DND-41 (cell line): ENCODE data around the gene SYNE2.

Experiments used
- ATAC-seq: fragments of 200-7000 bp; cut with Tn5 transposase; 3 replicates; pipeline ENCODE4 v1.9.1; 2021; ENCODE audit warnings: low read depth; ENCODE audit not compliant: insufficient read depth
- DNase-seq: peaks from one replicate; pipeline ENCODE4 v3.0.0-alpha.2; 2020
- H2AFZ ChIP-seq: 2 replicates; pipeline ENCODE4 v1.6.0; 2012; ENCODE audit warnings: low read depth, low read length
- H3K27ac ChIP-seq: 2 replicates; pipeline ENCODE4 v1.5.1; 2012; ENCODE audit warnings: low read length, inconsistent platforms
- H3K27me3 ChIP-seq: fragments of 200-600 bp; sonication (generic); 2 replicates; pipeline ENCODE4 v1.6.0; 2012; ENCODE audit warnings: low read length, mild to moderate bottlenecking, inconsistent platforms; ENCODE audit not compliant: insufficient read depth, poor library complexity
- H3K36me3 ChIP-seq: 2 replicates; pipeline ENCODE4 v1.5.1; 2012; ENCODE audit warnings: low read length, inconsistent platforms; ENCODE audit not compliant: insufficient read depth
- H3K4me1 ChIP-seq: 2 replicates; pipeline ENCODE4 v1.5.1; 2012; ENCODE audit warnings: mild to moderate bottlenecking, low read length; ENCODE audit not compliant: insufficient read depth
- H3K4me2 ChIP-seq: 2 replicates; pipeline ENCODE4 v1.6.0; 2012; ENCODE audit warnings: mild to moderate bottlenecking, moderate library complexity, low read length, inconsistent platforms; ENCODE audit not compliant: insufficient read depth
- H3K4me3 ChIP-seq, 2 experiments: fragments of 200-600 bp in 1 of 2; shearing (Covaris generic) in 1 of 2; 2 replicates each; pipeline ENCODE4 v1.5.1; 2012 to 2016; ENCODE audit warnings: inconsistent platforms in 2 of 2, low read length in 2 of 2, mild to moderate bottlenecking in 2 of 2, low read depth in 1 of 2, moderate library complexity in 1 of 2
- H3K79me2 ChIP-seq: 2 replicates; pipeline ENCODE4 v1.6.0; 2012; ENCODE audit warnings: low read length, inconsistent platforms; ENCODE audit not compliant: insufficient read depth
- H3K9ac ChIP-seq: 2 replicates; pipeline ENCODE4 v1.6.0; 2012; ENCODE audit warnings: low read depth, mild to moderate bottlenecking, inconsistent platforms, low read length, moderate library complexity
- H3K9me3 ChIP-seq: 2 replicates; pipeline ENCODE4 v1.5.1; 2012; ENCODE audit warnings: low read length, moderate library complexity, mild to moderate bottlenecking, inconsistent platforms; ENCODE audit not compliant: insufficient read depth, severe bottlenecking
- H4K20me1 ChIP-seq: 2 replicates; pipeline ENCODE4 v1.6.0; 2012; ENCODE audit warnings: low read length; ENCODE audit not compliant: insufficient read depth
- CTCF ChIP-seq: IDR thresholded peaks from 2 replicates; pipeline ENCODE4 v1.5.1; 2012; ENCODE audit warnings: borderline replicate concordance, low read length, moderate library complexity, mild to moderate bottlenecking; ENCODE audit not compliant: poor library complexity, severe bottlenecking; ENCODE audit errors: extremely low read depth
- EZH2 ChIP-seq: IDR thresholded peaks from 3 replicates; pipeline ENCODE4 v1.6.1; 2012; ENCODE audit warnings: borderline replicate concordance, low read depth, mild to moderate bottlenecking, moderate library complexity, low read length, inconsistent platforms; ENCODE audit not compliant: severe bottlenecking

Gene SYNE2

GRCh38 chr14:64119500-64119899, 266.7 kb downstream of the SYNE2 start:
- H3K4me3 ChIP-seq = no peak overlapping the region
- H3K4me1 ChIP-seq = no peaks in the 10 kb centered on the region
- no peaks in the 10 kb centered on the region for H3K27me3 ChIP-seq
- H3K9ac ChIP-seq = no peak overlapping the region
- no peak for TF ChIP-seq CTCF
- no peak for TF ChIP-seq EZH2
- no peaks in the 10 kb centered on the region for H3K9me3 ChIP-seq
- DNase-seq = no peak
- H3K79me2 ChIP-seq = no peaks in the 10 kb centered on the region
- H4K20me1 ChIP-seq = no peaks in the 10 kb centered on the region
- no peak for ATAC-seq
- H3K36me3 ChIP-seq = peaks cover 72% of the 10 kb centered on the region
- no peak overlapping the region for H3K4me2 ChIP-seq
- H3K27ac ChIP-seq = no peak overlapping the region
- no peak overlapping the region for H2AFZ ChIP-seq

- TF ChIP-seq EZH2 (no peak), CTCF (no peak)
- DNase-seq = no peak
- no peak overlapping the region for H3K4me2 ChIP-seq
- H3K4me3 ChIP-seq = no peak overlapping the region
- H3K4me1 ChIP-seq = no peaks in the 10 kb centered on the region
- no peak overlapping the region for H3K9ac ChIP-seq
- peaks cover 72% of the 10 kb centered on the region for H3K36me3 ChIP-seq
- no peaks in the 10 kb centered on the region for H4K20me1 ChIP-seq
- no peaks in the 10 kb centered on the region for H3K9me3 ChIP-seq
- H3K27ac ChIP-seq = no peak overlapping the region
- no peak for ATAC-seq
- H3K79me2 ChIP-seq = no peaks in the 10 kb centered on the region
- H2AFZ ChIP-seq = no peak overlapping the region
- H3K27me3 ChIP-seq = no peaks in the 10 kb centered on the region
Measured at GRCh38 chr14:64119980-64120379, 267.2 kb downstream of the SYNE2 start.

DNA sequence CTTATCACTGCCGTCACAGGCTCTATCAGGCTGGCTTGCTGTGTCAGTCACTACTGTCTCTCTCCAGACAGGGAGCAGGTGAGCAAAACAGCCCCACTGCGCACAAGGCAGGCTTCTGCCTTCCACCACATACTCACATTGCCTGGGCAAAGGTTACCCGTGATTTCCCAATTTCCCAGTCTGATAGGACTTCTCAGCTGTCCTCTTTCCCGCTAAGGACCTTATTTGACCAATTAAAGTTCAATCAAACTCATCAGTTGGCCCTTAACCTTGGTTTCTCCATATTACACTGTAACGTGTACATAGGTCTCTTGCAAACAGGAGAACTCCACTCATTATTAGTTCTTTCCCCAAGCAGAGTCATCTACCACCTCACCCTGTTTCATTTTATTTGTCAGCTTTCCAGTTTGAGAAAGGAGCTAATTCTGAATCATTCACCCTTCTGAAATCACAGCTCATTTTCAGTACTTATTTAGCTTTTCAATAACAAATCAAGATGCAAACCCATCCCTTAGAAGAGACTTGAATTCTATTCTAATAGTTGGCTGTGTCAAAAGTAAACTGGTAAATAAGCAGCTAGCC, 270.5 kb downstream of the SYNE2 start:
- peaks cover 88% of the 10 kb centered on the region for H3K36me3 ChIP-seq
- H3K4me2 ChIP-seq = no peak overlapping the region
- no peak for ATAC-seq
- H3K4me1 ChIP-seq = no peaks in the 10 kb centered on the region
- H3K27me3 ChIP-seq = no peaks in the 10 kb centered on the region
- H3K4me3 ChIP-seq = no peak overlapping the region
- DNase-seq = no peak
- H3K79me2 ChIP-seq = no peaks in the 10 kb centered on the region
- TF ChIP-seq EZH2 = no peak
- TF ChIP-seq CTCF = no peak
- no peak overlapping the region for H3K27ac ChIP-seq
- no peak overlapping the region for H3K9ac ChIP-seq
- H4K20me1 ChIP-seq = no peaks in the 10 kb centered on the region
- no peak overlapping the region for H2AFZ ChIP-seq
- no peaks in the 10 kb centered on the region for H3K9me3 ChIP-seq

DNA sequence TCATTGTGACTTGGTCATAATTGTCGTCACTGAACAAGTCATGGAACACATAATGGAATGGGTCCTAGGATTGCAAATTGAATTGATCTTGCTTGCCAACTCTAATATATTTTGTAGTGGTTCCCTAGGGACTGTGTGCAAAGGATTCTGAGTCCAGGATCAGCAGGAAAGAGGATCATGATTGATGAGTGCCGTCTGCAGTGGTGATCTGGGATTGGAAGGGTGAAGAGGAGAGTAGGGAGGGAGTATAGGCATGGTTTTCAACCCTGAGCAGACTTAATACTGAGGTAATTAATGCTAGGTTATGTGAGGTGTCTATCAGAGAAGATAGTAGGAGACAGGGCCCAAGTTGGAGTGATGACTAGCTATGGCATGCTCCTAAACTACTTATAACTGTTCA, 272.5 kb downstream of the SYNE2 start:
- no peak overlapping the region for H3K27ac ChIP-seq
- no peak for ATAC-seq
- H3K36me3 ChIP-seq = peaks cover 95% of the 10 kb centered on the region
- no peak overlapping the region for H3K4me3 ChIP-seq
- TF ChIP-seq CTCF = no peak
- TF ChIP-seq EZH2 = no peak
- no peaks in the 10 kb centered on the region for H3K9me3 ChIP-seq
- no peaks in the 10 kb centered on the region for H4K20me1 ChIP-seq
- no peaks in the 10 kb centered on the region for H3K79me2 ChIP-seq
- H3K4me1 ChIP-seq = no peaks in the 10 kb centered on the region
- H3K9ac ChIP-seq = no peak overlapping the region
- no peaks in the 10 kb centered on the region for H3K27me3 ChIP-seq
- no peak overlapping the region for H3K4me2 ChIP-seq
- DNase-seq = no peak
- H2AFZ ChIP-seq = no peak overlapping the region
